Measurements from ENCODE around the gene XXYLT1. TPM values are rescaled to one million over a fixed set of nuclear protein-coding genes. Genes with fewer than 3 reads are reported as not detected.

Gene XXYLT1
- total RNA-seq, 6 experiments from 2014 or later: 1.7 to 6.5 (median 2.1) TPM

DNA sequence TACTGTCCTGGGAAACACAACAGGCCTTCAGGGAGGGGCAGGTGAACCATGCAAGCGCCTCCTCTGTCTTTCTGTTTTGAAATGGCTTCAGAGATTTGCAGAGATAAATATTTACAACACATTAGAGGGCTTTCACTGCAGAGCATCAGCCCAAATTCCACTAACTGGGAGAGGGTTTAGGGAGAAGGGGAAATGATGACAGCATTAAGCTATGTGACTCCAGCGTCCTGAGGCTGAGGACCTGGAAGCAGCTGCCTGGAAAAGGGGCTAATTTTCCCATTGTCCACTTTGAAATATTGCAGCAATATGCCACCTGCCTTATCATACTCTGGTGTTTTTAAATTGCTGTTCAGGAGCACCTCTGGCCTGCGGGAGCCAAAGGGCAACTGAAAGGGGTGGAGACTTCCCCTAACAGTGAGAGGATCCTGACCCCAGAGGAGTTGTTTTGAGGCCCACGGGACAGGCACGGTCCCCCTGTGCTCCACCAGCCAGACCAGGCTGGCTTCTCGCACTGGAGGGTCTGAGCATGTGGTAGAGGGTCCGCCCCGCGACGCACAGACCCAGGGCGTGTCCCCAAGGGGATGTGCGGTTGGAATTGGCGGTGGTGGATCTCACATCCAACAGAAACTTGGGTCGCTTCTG lies 110.6 kb downstream of the XXYLT1 start:
- no peaks in the 10 kb centered on the region for H3K27me3 ChIP-seq
- ATAC-seq (peak; percentile 37 to 71 (median 56)), DNase-seq (peak in 1 of 3 donors; percentile 42)
- no peaks in the 10 kb centered on the region for H3K36me3 ChIP-seq
- intact Hi-C loops (cut with DNase I): no loop called here
- H3K4me3 ChIP-seq: no peak overlapping the region
- peaks cover 0 to 6% (median 0%) of the 10 kb centered on the region in 4 donors for H3K4me1 ChIP-seq
- TF ChIP-seq, protein P1, sequence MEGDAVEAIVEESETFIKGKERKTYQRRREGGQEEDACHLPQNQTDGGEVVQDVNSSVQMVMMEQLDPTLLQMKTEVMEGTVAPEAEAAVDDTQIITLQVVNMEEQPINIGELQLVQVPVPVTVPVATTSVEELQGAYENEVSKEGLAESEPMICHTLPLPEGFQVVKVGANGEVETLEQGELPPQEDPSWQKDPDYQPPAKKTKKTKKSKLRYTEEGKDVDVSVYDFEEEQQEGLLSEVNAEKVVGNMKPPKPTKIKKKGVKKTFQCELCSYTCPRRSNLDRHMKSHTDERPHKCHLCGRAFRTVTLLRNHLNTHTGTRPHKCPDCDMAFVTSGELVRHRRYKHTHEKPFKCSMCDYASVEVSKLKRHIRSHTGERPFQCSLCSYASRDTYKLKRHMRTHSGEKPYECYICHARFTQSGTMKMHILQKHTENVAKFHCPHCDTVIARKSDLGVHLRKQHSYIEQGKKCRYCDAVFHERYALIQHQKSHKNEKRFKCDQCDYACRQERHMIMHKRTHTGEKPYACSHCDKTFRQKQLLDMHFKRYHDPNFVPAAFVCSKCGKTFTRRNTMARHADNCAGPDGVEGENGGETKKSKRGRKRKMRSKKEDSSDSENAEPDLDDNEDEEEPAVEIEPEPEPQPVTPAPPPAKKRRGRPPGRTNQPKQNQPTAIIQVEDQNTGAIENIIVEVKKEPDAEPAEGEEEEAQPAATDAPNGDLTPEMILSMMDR (IDR thresholded peaks at IDR 0.05): no peak
- TF ChIP-seq POLR2A (IDR thresholded peaks at IDR 0.05): no peak
- 37% methylated on average over 5 of the region's 14 CpGs for WGBS (ENCODE audit: insufficient coverage, low coverage, low lambda C conversion rate, missing lambda C conversion rate)
- no peaks in the 10 kb centered on the region for H3K9me3 ChIP-seq
- peak overlapping the region; percentile 13 to 64 (median 34) for H3K27ac ChIP-seq

DNA sequence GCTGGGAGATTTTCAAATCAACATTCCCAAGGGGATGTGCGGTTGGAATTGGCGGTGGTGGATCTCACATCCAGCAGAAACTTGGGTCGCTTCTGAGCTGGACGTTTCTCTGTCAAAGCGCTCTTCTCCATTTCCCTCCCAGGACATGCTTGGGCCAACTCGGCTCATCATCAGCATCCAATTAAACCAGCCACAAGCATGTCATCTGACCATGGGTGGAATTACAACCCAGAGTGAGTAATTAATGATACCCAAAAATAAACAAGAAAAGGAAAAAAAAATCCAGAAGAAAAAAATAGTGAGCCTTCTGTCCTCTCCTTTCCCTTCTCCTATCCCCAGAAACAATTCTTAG lies 111.2 kb downstream of the XXYLT1 start:
- Histone ChIP-seq H3K4me3 (no peak overlapping the region), H3K36me3 (no peaks in the 10 kb centered on the region), H3K4me1 (peaks cover 0 to 12% (median under 1%) of the 10 kb centered on the region in 4 donors), H3K27ac (peak overlapping the region in 2 of 3 donors; percentile 13 to 36), H3K27me3 (no peaks in the 10 kb centered on the region), H3K9me3 (no peaks in the 10 kb centered on the region)
- 84% methylated on average over 6 of the region's 6 CpGs for WGBS (ENCODE audit: insufficient coverage, low coverage, low lambda C conversion rate, missing lambda C conversion rate)
- intact Hi-C loops (cut with DNase I): no loop called here
- ATAC-seq (no peak), DNase-seq (no peak)
- TF ChIP-seq, protein P1 (IDR thresholded peaks at IDR 0.05): no peak
- TF ChIP-seq POLR2A (IDR thresholded peaks at IDR 0.05): no peak

DNA sequence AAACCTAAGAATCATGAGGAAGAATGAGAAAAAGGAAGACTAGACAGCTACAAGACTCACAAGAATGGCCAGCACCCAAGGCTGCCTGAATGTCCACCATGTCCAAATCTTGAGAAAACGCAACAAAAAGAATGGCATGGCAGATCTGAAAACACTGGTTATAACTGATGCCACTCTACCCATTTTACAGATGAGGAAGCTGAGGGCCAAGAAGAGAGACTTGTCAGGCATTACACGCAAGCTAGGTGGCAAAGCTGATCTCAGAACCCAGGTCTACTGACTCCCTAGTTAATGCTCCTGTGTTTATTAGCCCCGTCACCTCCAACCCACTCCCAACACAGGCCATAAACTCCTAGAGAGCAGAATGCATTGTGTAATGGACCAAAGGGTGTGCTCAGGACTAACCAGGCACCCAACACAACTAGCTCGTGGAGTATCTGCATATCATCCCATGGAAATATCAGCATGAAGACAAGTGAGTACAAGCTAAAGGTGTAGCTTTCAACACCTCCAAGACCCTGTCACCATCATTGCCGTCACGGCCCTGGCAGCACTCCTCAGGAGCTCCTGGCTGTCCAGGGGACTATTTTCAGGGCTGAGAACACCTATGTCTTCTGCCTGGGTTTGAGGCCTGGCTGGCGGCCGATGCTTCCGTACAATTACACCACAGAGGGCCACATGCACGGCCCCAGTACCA lies 111.7 kb downstream of the XXYLT1 start:
- Histone ChIP-seq H3K4me1 (peaks cover 0 to 16% (median 1%) of the 10 kb centered on the region in 4 donors), H3K9me3 (no peaks in the 10 kb centered on the region), H3K27ac (peak overlapping the region in 2 of 3 donors; percentile 13 to 36), H3K36me3 (no peaks in the 10 kb centered on the region), H3K27me3 (no peaks in the 10 kb centered on the region), H3K4me3 (no peak overlapping the region)
- 83% methylated on average over 1 of the region's 10 CpGs for WGBS (ENCODE audit: insufficient coverage, low coverage, low lambda C conversion rate, missing lambda C conversion rate)
- TF ChIP-seq POLR2A (IDR thresholded peaks at IDR 0.05): no peak
- TF ChIP-seq, protein P1 (IDR thresholded peaks at IDR 0.05): no peak
- ATAC-seq (no peak), DNase-seq (no peak)
- intact Hi-C loops (cut with DNase I): no loop called here

DNA sequence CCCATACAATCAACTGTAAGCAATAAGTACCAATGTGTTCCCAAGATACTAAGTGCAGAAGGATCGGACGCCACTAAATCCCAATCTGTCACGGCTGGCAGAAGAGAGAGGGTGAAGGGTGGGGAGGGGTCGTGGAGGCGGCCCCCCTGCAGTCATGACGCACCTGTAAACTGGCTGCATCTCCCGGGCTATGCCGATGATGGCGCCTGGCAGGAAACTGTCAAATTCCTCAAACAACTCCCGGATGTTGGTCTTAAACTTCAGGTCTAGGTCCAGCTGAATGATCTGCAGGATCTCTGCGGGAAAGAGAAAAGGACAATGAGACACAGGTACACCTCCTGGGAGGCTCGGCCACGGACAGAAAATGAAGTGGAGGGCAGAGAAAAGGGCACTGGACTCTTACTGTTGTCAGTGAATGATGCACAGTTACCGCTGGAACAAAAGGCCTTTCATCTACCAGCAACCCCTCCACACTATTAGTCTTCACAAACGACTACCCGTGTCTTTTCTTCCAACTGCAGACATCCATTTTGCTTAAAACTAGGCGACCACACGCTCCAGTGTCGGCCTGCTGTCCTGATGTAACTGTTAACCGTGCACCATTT lies 114.6 kb downstream of the XXYLT1 start:
- intact Hi-C loops (cut with DNase I): no loop called here
- H3K36me3 ChIP-seq: no peaks in the 10 kb centered on the region
- TF ChIP-seq, protein P1 (IDR thresholded peaks at IDR 0.05): no peak
- no peak for TF ChIP-seq POLR2A (IDR thresholded peaks at IDR 0.05)
- peaks cover 0 to 16% (median 1%) of the 10 kb centered on the region in 4 donors for H3K4me1 ChIP-seq
- peak overlapping the region in 1 of 3 donors; percentile 5 for H3K27ac ChIP-seq
- H3K27me3 ChIP-seq: no peaks in the 10 kb centered on the region
- 77% methylated on average over 11 of the region's 20 CpGs for WGBS (ENCODE audit: insufficient coverage, low coverage, low lambda C conversion rate, missing lambda C conversion rate)
- no peak for ATAC-seq
- no peak for DNase-seq
- H3K4me3 ChIP-seq: no peak overlapping the region
- no peaks in the 10 kb centered on the region for H3K9me3 ChIP-seq

All from right lobe of liver (tissue), 6 donors.